KG1 (cell line): ENCODE measurements around the gene ZMYND10.
"Not testable (repeated sequence)": the region's sequence is repeated elsewhere in the genome, so short reads cannot be mapped to it uniquely, and the experiment has no call there.

Experiments
- DNase-seq: peaks from one replicate; lab custom pipeline; 2025; lab: John Stamatoyannopoulos, UW

The ZMYND10 gene

GRCh38 chr3:50325113-50325480, 20.4 kb downstream of the ZMYND10 start:
- DNase-seq = no peak

- DNase-seq = peak; percentile 57
Measured at GRCh38 chr3:50324351-50325112, 21.0 kb downstream of the ZMYND10 start.

- no peak for DNase-seq
Measured at GRCh38 chr3:50323614-50324199, 21.8 kb downstream of the ZMYND10 start.

DNA sequence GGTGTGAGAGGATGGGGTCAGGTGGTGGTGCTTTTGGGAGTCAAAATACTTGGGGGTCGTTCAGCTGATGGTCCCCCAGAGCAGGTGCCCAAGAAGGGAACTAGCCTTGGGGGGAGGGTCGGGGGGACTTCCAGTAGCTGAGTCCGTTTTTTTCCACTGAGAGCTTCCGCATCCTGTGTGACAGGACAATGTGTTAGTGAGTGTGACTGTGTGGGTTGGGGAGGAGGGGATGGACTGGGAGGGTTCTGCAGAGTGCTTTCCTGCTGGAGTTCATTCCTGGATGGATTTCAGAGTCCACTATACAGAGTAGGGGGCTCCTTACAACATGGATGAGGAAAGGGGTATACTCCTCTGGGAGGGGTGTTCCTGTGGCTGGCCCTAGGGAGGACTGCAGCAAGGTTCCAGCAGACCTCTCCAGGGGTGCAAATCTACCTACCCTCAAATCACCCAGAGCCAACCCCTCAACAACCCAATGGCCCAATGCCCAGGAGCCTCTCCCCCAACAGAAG, 22.4 kb downstream of the ZMYND10 start:
- DNase-seq = no peak

- no peak for DNase-seq
Measured at GRCh38 chr3:50322386-50323091, 23.0 kb downstream of the ZMYND10 start, which contains the start of gene HYAL2. TSS of gene HYAL2 (minus strand) at chr3:50322745. CDS start at chr3:50320489, 2,256 bp downstream.

GRCh38 chr3:50322115-50322385, 23.5 kb downstream of the ZMYND10 start:
- no peak for DNase-seq

DNA sequence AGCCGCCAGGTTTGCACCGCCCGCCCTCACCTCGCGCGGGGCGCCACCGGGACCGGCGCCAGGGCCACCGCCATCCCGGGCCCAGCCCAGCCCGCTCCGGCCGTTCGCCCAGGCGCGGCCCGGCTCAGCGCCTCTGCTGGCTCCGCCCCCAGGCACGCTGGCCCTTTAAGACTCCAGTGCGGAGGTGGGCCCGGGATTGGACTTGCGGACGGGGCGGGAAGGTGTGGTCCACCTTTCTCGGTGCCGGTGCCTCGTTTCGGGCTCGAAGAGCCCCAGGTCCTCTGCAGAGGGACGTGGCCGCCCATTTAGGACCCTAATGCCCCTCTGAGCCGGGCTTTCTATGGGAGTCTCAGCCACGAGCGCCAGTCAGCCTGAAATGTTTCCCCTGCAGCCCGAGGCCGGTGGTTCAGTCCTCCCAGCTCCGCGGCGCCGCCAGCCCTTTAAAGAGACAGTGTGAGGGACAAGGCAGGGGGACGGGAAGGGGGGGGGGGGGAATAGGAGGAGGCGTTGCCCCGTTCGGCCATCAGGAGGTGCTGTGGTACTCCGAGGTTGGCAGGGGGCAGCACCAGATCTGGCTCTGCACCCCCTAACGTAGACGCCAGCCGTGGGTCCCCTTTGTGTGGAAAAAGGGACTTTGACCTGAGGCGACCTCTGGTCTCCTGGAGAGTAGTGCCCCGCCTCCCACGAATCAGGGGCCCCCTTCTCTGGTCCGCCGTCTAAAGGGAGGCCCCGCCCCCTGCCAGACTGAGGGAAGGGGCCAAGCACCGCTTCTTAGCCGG, 24.0 kb downstream of the ZMYND10 start:
- peak; percentile 92 for DNase-seq

DNA sequence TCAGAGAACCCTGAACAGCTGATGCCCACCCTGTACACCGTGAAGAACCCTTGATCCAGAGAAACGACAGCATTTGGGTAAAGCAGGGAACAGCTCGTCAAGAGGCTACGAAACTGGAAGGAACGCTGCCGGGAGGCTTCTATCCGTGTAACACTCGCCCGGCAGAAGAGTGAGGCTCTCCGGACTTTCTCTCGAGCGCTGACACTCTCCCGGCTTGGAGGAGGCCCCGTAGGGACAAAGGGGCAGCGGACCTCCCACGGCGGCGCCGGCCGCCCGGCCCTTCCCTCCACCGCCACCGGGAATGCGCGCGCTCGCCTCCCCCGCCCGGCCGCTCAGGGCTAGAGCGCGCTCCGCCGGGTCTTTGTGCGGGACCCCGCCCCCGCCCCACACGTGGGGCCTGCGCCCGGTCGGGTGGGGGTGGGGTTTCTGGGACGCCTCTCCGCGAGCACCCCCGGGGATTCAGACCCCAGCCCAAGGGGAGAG, 24.6 kb downstream of the ZMYND10 start:
- DNase-seq = peak; percentile 64

- DNase-seq = no peak
Measured at GRCh38 chr3:50319894-50320625, 25.5 kb downstream of the ZMYND10 start.

DNA sequence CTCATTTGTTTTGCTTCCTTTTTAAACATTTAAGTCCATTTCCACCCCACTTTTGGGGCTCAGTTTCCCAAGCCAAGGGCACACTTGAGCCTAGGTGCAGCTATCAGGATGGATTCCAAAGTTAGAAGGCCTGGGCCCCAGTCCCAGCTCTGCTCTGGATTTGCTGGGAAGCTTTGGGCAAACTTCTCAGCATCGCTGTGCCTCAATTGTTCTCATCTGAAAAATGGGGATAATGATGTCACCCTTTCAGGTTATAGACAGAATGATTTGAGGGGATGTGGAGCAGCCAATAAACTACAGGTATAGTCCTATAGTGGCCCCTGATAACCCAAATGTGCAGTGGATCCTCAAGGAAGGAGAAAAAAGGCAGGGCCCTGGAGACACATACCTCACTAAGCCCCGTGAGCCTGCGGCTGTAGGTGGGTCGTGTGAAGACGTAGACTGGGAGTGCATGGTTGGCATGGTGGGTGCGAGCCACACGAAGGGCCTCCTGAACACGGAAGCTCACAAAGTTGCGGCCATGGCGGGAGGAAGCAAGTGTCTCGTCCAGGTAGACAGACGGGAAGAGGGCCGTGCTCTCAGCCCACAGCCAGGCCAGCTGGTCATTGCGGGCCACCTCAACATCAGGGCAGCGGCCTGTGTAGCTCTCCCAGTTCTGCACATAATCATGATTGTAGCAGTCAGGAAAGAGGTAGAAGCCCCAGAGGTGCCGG, 26.2 kb downstream of the ZMYND10 start:
- no peak for DNase-seq

DNA sequence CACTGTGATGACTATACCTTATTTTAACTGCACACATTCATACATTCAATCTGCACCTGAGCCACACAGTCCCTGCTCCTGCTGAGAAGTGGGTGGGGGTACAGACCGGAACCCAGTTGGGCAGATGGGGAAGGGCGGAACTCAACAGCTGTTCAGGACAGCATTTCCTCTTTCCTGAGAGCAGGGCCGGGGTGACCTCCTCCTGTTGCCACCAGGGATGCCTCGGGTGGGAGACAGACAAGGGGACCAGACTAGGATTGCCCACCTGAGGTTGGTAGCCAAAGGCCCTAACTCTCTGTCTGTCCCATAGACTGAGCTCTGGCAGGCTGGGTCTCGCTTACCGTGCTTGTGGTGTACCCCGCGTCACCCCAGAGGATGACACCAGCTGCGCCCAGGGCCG, 26.9 kb downstream of the ZMYND10 start:
- DNase-seq = no peak

- DNase-seq = no peak
Measured at GRCh38 chr3:50318163-50318562, 27.4 kb downstream of the ZMYND10 start.

DNA sequence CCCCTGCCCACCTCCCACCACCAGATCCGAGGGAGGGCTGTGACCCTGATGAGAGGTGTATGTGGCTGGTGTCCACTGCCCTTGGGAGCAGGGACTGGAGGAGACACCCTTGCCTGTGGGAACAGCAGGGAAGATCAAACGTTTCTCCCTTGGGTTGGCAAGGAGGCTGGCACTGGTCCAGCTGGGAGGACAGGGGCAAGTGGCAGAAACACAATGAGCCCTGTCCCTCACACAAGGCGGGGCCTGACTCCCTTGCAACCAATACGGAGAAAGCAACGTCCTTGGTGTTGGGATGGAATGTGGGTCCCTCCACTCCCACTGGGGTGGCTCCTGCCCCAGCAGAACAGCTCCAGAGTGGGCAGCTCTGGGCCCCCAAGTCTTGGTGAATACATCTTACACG, 28.2 kb downstream of the ZMYND10 start:
- DNase-seq = no peak

DNA sequence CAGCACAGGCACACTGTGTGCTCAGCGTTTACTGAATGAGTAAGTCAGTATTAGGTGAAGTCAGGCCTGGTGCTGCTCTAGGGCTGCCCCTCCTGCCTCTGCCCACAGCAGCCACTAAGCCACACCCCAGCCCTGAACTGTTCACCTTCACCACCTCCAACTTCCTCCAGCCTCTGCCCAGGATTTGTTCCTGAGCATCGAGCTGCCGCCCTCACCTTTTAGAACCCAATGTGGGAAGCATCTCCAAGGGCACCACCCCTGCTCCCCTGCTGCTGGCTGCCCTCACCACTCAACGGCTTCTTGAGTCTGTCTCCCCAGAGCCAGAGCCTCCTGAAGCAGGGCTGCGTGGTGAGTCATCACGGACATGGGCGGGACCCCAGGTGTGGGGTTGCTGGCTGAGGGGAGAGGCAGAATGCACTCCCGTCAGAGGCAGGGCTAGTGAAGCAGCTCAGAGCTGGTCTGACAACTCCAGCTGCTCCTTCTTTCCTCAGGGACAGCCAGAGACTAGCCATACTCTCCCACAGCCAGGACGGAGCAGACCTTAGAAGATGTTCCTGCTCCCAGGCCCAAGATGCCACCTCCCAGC, 28.8 kb downstream of the ZMYND10 start:
- DNase-seq = no peak

GRCh38 chr3:50314816-50315215, 30.7 kb downstream of the ZMYND10 start:
- no peak for DNase-seq

GRCh38 chr3:50314342-50314741, 31.2 kb downstream of the ZMYND10 start:
- DNase-seq = no peak

GRCh38 chr3:50312041-50312440, 33.5 kb downstream of the ZMYND10 start:
- not testable (repeated sequence) for DNase-seq

GRCh38 chr3:50304601-50305000, 40.9 kb downstream of the ZMYND10 start:
- no peak for DNase-seq

DNA sequence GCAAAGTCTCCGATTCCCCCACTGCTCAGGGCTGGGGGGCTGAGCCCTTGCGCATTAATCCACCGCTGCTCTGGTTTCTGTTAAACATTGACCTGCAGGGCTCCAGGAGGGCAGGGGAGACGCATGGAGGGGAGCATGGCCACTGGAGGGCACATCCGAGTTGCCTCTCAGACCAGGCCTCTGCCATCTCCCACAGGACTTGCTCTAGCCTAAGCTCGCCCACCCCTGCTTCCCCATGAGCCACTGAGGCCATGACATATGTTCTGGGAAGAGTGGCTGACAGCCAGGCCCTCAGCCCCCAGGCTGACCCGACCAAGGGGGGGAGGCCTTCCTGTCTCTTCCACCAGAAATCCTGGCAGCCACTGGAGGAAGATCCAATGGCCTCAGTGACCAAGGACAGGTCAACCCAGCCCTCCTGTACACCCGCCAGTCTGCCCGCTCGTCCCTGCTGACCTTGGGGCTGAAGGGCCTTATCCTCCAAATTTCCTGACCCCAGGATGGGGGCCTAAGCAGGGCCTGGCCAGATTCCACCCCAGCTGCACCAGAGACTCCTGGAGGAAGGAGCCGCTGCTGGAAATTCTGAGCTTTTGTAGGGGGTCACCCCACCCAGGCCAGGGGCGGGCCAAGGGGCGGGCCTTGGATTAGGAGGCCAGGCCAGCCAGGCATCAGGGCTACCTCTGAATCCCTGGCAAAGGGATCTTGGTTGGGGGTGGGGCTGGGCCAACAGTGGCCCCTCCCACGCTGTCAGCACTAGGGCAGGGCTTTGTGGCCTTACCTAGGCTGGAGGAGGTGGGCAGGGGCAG, 42.3 kb downstream of the ZMYND10 start, which contains the start of gene HYAL1:
TSS of gene HYAL1 (minus strand) at position 562 of the 803 bp plus-strand sequence. CDS start 618 bp downstream, outside the sequence.
- DNase-seq = no peak
